Central memory CD4-positive, alpha-beta T cell (primary cell): ENCODE measurements around the gene CCND1.

ENCODE experiments used
- DNase-seq: peaks from one replicate; pipeline ENCODE4 v3.0.0; 2022

Gene CCND1

DNA sequence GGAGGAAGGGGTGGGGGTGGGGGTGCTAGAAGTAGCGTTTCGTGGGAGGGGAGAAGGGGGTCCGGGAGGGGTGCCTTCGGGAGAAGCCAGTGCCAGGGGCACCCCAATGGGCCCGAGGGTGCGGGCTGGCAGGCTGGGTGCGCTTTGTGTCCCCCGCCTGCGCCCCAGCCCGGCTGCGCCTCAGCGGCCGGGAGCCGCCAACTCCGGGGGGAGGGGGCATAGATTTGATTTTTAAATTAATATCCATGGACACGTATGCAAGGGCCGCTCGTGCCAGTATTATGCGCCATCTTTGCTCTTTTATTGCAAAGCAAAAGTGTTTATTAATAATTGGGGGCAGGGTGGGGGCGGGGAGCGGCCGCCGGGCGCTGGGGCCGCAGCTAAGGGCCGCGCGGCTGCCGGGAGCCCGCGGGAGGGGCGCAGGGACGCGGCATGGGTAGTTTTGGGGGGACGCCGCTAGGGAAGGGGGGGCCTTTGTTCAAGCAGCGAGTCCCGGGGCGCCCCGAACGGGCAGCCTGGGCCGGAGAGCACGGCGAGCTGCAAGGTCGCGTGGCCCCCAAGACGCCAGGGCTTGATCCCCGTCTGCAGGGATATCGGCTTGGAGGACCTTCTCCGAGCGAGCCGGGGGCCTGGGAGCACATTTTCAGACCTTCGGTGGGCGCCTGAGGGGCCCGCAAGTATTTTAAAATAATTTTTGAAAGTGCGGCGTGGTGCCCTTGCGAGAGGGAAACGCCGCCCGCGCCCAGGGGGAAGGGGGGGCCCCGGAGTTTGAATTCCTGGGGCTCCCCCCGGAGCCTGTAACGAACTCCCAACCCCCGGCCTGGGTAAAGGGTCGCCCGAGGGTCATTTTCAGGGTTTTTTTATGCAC, 959 bp downstream of the CCND1 start:
- DNase-seq: no peak

DNA sequence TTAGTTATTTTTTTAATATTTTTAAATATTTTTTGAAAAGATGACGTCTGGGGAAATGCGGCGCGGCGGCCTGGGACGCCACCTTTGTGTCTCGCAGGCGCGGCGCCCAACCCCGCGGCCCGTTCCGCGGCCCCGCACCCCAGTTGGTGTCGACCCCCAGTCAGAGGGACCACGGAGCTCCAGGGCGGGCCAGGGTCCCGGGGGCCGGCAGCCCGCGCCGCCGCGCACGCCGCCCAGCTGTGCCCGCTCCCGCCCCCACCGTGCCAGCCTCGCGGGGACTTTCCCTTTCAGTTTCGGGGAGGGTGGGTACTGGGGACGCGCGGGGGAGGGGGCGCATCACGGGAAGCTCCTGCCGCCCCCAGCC, 1.6 kb downstream of the CCND1 start:
- peak; percentile 25 for DNase-seq

DNA sequence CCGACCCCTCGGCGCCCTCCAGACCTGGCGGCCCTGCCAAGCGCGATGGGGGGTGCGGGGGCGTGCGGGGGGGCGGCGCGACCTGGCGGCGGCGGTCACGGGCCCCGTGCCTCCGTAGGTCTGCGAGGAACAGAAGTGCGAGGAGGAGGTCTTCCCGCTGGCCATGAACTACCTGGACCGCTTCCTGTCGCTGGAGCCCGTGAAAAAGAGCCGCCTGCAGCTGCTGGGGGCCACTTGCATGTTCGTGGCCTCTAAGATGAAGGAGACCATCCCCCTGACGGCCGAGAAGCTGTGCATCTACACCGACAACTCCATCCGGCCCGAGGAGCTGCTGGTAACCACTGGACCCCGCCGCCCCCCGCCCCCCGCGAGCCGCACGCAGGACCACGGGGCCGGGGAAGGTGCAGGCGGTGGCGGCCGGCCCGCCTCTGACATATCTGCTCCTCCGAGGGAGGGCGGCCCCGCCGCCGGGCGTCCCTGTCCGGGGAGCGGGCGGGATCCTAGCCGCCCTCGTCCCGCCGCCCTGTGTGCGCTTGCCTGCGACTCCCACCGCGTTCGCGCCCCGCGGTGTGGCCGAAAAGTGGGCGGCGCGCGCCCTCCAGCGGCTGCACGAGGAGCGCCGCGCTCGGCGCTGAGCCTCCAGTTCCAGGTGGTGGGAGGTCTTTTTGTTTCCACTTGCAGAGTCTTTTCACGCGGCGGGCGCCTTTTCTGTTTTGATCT, 2.1 kb downstream of the CCND1 start:
- peak; percentile 71 for DNase-seq

DNA sequence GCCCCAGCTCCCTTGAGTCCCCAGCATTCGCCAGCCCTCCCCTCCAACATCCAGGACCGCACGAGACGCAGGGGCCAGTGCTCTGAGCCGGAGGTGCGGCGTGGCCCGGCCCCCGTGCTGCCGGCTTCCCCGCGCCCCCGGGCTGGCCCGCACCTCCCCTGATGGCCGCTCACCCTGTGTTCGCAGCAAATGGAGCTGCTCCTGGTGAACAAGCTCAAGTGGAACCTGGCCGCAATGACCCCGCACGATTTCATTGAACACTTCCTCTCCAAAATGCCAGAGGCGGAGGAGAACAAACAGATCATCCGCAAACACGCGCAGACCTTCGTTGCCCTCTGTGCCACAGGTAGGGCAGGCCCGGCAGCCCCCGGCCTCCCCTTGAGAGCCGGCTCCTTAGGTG, 2.7 kb downstream of the CCND1 start:
- no peak for DNase-seq

DNA sequence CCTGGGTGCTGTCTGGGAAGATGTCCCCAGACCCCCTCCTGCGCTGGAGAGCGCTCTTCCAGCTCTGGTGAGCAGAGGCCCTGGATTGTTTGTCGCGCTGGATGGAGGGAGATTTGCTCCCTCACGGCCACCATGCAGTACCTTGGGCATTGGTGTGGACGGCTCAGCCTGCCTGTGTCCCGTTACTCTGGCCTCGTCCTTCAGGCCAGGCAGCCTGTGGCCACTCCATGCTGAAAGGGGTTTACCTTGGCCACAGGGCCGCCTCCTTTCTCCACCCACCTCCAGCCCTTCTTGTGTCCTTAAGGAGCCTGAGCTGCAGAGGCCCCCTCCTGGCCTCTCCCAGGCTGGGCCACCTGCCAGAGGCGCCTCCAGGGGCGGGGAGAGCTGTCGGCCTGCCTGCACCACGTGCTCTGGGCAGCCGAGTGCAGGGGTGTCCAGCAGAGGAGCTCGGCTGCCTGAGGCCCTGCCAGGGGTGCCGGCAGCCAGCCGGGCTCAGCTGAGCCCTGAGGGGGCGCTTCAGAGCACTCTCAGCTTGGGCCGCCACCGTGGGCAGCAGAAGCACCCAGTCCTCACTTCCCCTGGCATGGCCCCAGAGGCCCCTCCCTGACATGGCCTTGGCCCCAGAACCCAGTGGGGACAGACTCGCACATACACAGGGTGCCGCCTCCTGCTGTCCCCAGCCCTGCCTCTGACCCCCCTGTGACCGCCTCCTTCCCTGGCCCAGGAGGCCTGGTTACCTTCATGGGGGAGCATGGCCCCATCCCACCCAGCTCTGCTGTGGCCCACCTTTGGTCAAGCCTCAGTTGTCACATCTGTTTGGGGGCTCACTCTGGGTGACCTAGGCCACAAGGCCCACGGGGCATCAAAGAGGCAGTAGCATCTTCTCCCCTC, 3.4 kb downstream of the CCND1 start:
- DNase-seq: no peak

DNA sequence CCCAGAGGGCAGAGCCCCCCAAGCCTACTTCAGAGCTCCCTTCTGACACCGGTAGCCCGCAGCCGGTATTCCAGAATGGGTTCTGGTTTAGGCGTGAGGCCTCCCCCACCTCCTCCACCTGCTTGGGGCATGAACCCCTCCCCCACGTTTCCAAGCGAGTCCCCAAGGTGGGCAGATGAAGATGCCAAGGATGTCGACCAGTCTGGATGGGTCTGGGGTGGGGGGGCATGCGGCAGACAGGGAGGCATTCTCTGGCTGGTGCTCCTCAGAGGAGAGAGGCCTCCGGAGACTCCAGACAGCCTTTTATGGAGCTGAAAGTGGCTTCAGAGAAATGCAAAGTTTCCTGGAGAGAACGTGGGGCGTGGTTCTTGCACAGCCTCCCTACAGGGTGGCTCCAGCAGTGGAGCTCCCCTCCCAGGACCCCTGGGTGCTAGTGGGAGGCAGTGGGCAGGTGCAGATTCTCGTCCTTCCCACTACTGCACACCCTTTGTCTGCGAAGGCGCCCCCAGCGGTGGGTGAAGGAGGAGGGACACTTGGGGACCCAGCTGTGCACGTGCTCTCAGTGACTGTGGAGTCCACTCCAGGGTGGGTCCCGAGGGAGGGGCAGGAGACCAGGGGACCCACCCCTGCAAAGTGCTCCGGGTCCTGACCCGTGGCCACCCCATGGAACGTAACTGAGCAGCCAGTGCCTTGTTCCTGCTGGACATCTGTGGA, 4.2 kb downstream of the CCND1 start:
- DNase-seq: no peak

DNA sequence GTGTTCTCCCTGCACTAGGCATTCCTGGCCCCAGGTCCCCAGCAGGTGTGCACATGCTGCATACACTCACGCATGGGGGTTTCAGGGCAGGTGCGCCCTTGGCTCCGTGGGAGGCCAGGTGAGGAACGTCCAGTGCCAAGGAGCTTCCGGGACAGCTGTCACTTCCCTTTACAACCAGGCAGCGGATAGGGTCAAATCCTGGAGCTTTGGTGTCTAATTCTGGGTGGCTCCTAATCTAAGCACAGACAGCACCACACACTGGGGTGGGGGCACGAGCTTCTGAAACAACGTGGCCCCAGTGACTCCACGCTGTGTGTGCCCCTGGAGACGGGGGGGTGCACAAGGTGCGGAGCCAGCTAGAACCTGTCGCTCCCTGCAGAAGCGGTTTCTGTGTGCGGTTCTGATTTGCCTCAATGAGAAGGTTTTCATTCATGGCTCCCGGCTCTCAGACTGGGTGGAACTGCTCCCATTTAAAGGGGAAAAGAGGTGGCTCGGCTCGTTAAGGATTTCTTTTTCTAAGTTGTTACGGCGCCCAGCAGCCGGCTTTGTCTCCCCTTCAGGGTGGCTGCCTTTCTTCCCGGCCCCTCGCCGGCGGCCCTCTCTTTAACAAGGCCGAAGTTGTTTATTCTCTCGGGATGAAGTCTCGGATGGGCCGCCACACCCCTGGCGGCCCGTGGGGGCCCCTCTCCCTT, 5.0 kb downstream of the CCND1 start:
- DNase-seq: no peak

DNA sequence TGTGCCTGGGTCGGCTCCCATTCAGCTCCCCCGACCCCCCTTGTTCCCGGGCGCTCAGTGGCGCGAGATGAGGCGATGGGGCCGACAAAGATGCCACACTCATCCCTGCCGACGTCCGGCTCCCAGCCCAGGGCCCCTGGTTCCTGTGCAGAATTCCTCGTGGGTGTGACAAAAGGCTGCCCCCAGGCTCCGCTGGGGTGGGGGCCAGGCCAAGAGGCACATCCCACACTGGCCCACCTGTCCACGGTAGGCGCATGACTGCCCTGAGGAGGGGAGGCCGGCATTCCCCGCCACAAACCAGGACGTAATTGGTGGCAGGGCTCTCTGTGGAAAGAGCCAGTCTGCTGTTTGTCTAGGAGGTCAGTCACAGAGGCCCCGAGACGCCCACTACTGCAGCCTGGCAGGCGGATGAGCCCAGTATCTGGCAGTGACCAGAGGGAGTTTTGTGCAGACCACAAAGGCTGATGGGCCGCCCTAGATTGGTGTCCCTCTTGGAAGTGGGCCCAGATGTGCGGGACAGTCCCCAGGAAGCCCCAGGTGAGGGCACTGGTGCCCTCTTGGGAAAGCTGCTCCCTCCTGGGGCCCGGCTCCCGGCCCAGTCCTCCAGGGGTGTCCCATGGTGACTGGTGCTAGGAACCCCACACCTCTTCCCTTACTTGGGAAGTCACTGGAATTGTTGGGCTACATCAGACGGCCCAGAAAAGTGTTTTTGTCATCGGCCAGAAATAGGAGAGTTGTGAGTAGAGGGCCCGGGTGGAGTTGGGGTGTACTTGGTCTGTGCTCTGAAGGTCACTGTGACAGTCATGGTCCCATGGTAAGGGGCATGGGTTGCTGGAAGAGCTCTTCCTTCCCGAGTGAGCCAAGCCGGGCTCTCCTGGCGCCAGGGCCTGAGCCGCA, 5.8 kb downstream of the CCND1 start:
- no peak for DNase-seq

DNA sequence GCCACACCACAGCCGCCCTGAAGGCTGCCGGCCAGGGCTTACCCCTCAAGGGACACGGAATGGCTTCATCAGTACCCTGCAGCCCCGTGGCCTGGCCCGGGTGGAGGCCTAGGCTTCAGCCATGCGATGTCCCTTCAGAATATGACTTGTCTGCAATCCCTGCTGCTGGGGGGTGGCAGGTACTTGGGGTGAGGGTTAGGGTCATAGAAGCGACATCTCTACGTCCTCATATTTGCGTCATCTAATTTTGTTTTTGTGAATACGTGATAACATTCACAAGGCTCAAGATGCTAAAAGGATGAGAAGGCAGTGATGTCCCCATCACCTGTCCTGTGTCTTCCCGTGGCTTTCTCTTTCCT, 6.4 kb downstream of the CCND1 start:
- DNase-seq: no peak

DNA sequence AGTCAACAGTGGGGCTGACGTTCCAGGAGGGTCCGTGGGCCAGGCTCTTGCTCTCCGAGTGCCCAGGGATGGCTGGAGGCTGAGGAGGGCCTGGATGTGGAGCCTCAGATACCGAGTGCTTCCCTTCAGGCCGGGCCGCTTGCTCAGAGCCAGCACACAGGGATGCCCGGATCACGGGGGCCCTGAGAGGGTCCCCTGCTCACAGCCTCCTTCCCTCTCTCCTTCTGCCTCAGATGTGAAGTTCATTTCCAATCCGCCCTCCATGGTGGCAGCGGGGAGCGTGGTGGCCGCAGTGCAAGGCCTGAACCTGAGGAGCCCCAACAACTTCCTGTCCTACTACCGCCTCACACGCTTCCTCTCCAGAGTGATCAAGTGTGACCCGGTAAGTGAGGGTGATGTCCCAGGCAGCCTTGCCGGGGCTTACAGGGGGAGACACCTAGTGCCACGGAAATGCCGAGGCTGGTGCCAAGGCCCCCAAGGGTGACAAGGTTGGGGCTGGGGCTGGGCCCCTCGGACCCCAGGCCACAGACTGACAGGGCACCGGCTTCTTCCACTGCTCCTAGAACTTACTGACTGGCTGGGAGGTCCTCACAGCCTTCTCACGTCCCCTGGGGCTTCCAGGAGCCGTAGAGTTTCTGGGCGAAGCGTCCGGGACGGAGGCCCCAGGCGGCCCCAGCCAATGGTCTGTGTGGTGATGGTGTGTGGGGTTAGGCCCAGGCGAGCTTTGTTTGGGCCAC, 7.0 kb downstream of the CCND1 start:
- no peak for DNase-seq

DNA sequence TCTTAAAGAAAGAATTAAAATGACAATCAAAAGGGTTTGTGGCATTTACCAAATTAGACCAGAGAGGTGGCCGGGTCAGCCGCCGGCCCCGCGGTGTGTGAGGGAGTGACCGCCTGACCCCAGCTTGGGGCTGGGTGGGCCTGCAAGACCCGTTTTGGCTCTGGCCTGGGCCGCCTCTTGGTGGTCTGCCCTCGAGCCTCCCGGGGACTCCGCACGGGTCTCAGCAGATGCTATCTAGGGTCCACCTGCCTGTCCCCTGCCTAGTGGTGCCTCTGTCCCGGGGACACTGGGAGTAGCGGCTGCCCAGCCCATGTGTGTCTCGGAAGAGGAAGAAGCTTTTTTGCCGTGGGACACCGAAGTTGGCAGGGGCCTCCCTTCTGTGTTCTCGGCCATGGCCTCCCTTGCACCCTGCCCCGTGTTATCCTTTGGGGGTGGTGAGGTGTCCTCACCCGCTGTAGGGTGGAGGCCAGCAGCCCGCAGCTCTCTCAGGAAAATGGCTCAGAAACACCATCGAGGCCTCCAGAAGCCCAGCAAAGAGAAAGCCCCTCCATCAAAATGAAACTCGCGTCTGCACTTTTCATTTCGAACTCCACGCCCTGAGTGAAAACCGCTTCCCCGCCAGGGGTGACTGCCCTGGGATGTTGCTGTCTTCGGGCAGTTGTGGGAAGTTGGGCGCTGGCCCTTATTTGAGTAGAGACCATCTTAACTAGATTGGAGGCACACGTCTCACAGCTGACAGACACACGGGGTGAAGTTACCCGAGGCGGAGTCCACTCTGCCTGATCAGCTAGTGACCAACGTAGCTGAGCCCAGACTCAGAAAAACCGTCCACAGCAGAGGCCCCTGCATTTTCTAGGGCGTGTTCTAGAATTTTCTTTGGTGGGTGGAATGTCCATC, 8.0 kb downstream of the CCND1 start:
- no peak for DNase-seq

DNA sequence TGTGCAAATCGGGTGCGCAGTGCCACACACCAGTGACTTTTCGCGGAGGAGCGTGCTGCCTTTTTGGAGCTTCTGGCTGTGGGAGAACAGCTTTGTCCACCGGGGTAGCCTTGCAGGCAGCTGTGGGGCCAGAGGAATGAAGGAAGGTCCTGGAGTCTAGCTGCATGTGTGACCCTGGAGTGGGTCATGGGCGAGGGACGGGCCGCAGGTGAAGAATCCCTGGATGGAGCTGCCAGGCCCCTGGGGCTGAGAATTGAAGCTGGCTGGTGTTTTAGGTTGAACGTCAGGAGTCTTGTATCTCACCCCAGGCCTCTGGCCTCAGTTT, 8.6 kb downstream of the CCND1 start:
- DNase-seq: no peak

DNA sequence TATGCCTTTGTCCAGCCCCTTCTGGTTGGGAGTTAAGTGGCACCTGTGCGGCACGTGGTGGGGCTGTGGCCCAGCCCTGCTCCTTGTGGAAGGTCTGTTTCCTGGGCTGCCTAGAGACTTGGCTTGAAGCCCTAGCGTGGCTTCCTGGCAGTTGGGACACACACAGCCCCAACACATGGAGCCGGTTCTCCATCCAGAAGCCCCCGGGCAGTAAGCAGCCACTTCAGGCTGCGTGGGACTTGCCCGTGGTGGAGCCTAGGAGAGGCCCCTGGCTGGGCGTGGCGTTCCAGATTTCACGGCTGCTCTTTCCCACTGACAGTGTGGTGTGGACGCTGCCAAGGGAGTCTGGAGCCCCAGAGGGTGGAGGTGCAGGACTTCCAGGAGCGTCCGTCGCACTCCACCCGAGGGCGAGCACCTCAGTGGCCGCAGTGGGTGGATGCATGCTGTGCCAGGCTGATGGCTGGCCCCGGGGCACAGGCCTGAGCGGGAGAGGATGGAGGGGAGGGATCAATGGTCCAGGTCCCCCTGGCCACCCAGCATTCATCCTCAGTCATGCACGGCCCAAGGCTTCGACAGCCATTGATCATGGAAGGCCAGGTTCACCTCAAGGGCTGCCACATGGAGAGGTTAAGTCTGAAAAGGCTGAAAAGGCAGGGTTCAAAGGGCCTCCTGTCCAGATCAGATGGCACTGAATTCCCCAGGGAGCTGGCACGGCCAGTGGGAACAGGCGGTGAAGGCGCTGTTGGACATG, 9.3 kb downstream of the CCND1 start:
- no peak for DNase-seq

DNA sequence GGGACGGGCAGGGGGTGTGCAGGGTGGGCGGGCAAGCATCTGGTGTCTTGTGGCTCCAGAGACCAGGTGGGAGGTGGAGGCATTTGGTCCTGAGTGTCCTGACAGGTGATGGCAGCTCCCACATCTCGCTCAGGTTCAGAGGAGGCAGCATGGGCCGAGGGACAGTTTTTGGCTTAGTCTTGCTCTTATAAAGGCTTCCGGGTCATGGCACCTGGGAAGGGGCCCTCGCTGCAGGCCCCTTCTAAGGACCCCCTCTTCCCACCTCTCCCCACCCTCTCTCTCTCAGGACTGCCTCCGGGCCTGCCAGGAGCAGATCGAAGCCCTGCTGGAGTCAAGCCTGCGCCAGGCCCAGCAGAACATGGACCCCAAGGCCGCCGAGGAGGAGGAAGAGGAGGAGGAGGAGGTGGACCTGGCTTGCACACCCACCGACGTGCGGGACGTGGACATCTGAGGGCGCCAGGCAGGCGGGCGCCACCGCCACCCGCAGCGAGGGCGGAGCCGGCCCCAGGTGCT, 9.9 kb downstream of the CCND1 start:
- no peak for DNase-seq

DNA sequence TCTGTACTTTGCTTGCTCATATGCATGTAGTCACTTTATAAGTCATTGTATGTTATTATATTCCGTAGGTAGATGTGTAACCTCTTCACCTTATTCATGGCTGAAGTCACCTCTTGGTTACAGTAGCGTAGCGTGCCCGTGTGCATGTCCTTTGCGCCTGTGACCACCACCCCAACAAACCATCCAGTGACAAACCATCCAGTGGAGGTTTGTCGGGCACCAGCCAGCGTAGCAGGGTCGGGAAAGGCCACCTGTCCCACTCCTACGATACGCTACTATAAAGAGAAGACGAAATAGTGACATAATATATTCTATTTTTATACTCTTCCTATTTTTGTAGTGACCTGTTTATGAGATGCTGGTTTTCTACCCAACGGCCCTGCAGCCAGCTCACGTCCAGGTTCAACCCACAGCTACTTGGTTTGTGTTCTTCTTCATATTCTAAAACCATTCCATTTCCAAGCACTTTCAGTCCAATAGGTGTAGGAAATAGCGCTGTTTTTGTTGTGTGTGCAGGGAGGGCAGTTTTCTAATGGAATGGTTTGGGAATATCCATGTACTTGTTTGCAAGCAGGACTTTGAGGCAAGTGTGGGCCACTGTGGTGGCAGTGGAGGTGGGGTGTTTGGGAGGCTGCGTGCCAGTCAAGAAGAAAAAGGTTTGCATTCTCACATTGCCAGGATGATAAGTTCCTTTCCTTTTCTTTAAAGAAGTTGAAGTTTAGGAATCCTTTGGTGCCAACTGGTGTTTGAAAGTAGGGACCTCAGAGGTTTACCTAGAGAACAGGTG, 11.1 kb downstream of the CCND1 start:
- no peak for DNase-seq

DNA sequence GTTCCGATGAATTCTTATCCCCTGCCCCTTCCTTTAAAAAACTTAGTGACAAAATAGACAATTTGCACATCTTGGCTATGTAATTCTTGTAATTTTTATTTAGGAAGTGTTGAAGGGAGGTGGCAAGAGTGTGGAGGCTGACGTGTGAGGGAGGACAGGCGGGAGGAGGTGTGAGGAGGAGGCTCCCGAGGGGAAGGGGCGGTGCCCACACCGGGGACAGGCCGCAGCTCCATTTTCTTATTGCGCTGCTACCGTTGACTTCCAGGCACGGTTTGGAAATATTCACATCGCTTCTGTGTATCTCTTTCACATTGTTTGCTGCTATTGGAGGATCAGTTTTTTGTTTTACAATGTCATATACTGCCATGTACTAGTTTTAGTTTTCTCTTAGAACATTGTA, 12.0 kb downstream of the CCND1 start:
- DNase-seq: no peak

DNA sequence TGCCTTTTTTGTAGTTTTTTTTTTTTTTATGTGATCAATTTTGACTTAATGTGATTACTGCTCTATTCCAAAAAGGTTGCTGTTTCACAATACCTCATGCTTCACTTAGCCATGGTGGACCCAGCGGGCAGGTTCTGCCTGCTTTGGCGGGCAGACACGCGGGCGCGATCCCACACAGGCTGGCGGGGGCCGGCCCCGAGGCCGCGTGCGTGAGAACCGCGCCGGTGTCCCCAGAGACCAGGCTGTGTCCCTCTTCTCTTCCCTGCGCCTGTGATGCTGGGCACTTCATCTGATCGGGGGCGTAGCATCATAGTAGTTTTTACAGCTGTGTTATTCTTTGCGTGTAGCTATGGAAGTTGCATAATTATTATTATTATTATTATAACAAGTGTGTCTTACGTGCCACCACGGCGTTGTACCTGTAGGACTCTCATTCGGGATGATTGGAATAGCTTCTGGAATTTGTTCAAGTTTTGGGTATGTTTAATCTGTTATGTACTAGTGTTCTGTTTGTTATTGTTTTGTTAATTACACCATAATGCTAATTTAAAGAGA, 12.5 kb downstream of the CCND1 start:
- DNase-seq: no peak
